SJCRH30 (cell line): Measurements from ENCODE around the gene CYP26C1. TPM values are rescaled to one million over a fixed set of nuclear protein-coding genes. Genes with fewer than 3 reads are reported as not detected.

Experiments
- DNase-seq, 2 experiments: peaks; one replicate each; pipeline ENCODE4 v3.0.0-alpha.2; 2015 to 2020
- H3K27ac ChIP-seq: fragments of 250-450 bp; sonication (Bioruptor Pico); 2 replicates; pipeline ENCODE4 v1.5.1; 2020; ENCODE audit warnings: mild to moderate bottlenecking, moderate library complexity
- H3K27me3 ChIP-seq: fragments of 250-450 bp; sonication (Bioruptor Pico); 2 replicates; pipeline ENCODE4 v1.5.1; 2020; ENCODE audit warnings: mild to moderate bottlenecking, moderate library complexity
- H3K36me3 ChIP-seq: fragments of 250-450 bp; sonication (Bioruptor Pico); 2 replicates; pipeline ENCODE4 v1.5.1; 2020; ENCODE audit warnings: mild to moderate bottlenecking, moderate library complexity
- H3K4me1 ChIP-seq: fragments of 250-450 bp; sonication (Bioruptor Pico); 2 replicates; pipeline ENCODE4 v1.5.1; 2020; ENCODE audit warnings: mild to moderate bottlenecking, moderate library complexity
- H3K4me3 ChIP-seq: fragments of 250-450 bp; sonication (Bioruptor Pico); 2 replicates; pipeline ENCODE4 v1.5.1; 2020; ENCODE audit warnings: mild to moderate bottlenecking, moderate library complexity
- H3K9me3 ChIP-seq: fragments of 250-450 bp; sonication (Bioruptor Pico); replicated peaks from 2 replicates; pipeline ENCODE4 v1.5.1; 2020; ENCODE audit warnings: mild to moderate bottlenecking, moderate library complexity
- total RNA-seq: library from RNA; depleted of rRNA; stranded (reverse); fragments of >200 nt; shearing (Covaris generic); gene quantifications from 2 replicates; pipeline ENCODE4 v1.2.3, GENCODE V29; 2014

Gene CYP26C1
- total RNA-seq, 1 experiment from 2014 or later: not detected

DNA sequence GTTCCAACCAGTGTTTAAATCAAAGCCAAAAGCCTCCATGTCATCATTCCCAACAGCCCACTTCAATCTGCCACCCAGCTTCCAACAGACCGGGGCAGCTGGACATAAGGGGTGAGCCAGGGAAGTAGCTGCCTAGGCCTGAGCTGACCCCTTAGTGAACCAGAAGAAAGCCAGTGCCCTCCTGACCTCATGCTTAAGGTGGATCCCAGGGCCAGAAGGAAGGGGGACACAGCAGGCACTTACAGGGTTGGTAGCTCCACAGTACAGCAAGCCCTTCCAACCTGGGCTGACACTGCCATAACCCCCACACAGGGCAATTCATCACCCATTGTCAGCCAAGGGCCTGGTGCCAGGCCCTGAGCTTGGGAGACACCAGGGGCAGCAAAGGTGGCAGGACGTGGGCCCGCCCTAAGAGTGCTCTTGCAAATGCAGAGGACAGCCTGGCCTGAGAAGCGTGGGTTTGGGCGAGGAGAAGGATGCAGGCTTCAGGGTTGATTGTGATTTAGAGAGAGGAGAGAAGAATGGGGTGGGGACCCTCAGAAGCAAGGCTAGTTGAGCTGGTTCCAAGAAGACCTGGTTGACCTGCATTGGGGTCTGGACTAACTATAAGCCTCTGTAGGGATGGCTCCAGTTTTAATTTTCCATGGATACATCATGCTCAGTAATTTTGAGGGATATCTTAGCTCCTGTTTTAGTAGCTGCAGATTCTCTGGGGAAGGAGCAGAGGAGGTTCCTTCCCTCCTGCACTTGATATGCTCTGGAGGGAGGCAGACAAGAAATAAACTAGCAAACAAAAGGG, 10.0 kb downstream of the CYP26C1 start:
- no peak for DNase-seq
- no peak overlapping the region for H3K27ac ChIP-seq
- no peaks in the 10 kb centered on the region for H3K36me3 ChIP-seq
- no peaks in the 10 kb centered on the region for H3K27me3 ChIP-seq
- no peaks in the 10 kb centered on the region for H3K4me1 ChIP-seq
- H3K4me3 ChIP-seq: no peak overlapping the region
- H3K9me3 ChIP-seq: no peaks in the 10 kb centered on the region

DNA sequence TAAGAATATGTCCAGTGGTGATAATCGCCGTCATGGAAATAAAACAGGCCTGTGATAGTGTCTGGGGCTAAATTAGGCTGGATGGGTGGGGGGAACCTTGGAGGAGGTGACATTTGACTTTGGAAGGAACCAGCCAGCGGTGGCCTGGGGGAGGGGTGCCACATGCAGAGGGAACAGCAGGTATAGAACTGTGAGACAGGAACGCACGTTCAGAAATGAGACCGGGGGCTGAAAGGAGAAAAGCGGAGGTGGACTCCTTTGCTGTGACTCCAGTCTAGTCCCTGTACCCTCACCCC, 10.5 kb downstream of the CYP26C1 start:
- H3K27me3 ChIP-seq: no peaks in the 10 kb centered on the region
- H3K9me3 ChIP-seq: no peaks in the 10 kb centered on the region
- no peak overlapping the region for H3K4me3 ChIP-seq
- H3K36me3 ChIP-seq: no peaks in the 10 kb centered on the region
- no peak overlapping the region for H3K27ac ChIP-seq
- DNase-seq: no peak
- no peaks in the 10 kb centered on the region for H3K4me1 ChIP-seq

GRCh38 chr10:93071674-93072224, 11.2 kb downstream of the CYP26C1 start:
- Histone ChIP-seq H3K9me3 (no peaks in the 10 kb centered on the region), H3K4me1 (no peaks in the 10 kb centered on the region), H3K36me3 (no peaks in the 10 kb centered on the region), H3K4me3 (no peak overlapping the region), H3K27ac (no peak overlapping the region), H3K27me3 (no peaks in the 10 kb centered on the region)
- DNase-seq: no peak

DNA sequence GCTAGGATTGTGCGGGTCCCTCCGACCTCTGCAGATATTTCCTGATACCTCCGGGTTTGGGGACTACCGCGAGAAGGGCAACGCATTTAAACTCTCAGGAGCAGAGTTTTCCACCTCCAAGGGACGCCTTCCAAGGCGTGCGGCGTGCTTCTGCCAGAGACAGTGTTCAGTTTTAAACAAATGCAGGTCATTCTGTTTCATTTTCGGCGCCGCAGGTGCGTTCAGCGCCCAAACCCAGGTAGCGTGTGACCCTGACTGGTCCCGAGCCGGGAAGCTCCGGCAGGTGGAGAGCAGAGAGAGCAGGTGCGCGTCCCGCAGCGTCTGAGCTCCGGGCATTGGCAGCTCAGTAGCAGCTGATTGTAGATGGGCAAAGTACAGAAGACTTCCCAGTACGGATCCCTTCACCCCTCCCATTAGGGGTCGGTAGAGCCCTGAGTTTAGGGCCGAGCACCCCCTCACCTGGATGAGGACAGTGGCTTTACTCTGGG, 11.7 kb downstream of the CYP26C1 start:
- Histone ChIP-seq H3K27ac (no peak overlapping the region), H3K36me3 (no peaks in the 10 kb centered on the region), H3K9me3 (no peaks in the 10 kb centered on the region), H3K4me1 (no peaks in the 10 kb centered on the region), H3K4me3 (no peak overlapping the region), H3K27me3 (no peaks in the 10 kb centered on the region)
- DNase-seq: no peak

GRCh38 chr10:93072713-93073538, 12.3 kb downstream of the CYP26C1 start:
- H3K27ac ChIP-seq: no peak overlapping the region
- no peaks in the 10 kb centered on the region for H3K4me1 ChIP-seq
- no peaks in the 10 kb centered on the region for H3K9me3 ChIP-seq
- no peaks in the 10 kb centered on the region for H3K36me3 ChIP-seq
- no peaks in the 10 kb centered on the region for H3K27me3 ChIP-seq
- no peak overlapping the region for H3K4me3 ChIP-seq
- no peak for DNase-seq

- Histone ChIP-seq H3K27ac (no peak within 1 kb of the TSS), H3K4me1 (no peaks in the 10 kb centered on the region), H3K4me3 (no peak within 1 kb of the TSS), H3K36me3 (no peaks in the 10 kb centered on the region), H3K27me3 (no peaks in the 10 kb centered on the region), H3K9me3 (no peaks in the 10 kb centered on the region)
- no peak for DNase-seq
These were observed 13.0 kb downstream of the CYP26C1 start, which contains the start of gene CYP26A1 for GRCh38 chr10:93073539-93074146. Gene CYP26A1 (plus strand): TSS chr10:93073893. CDS start chr10:93073935, 42 bp downstream.

GRCh38 chr10:93074147-93074596, 13.6 kb downstream of the CYP26C1 start:
- Histone ChIP-seq H3K4me3 (no peak overlapping the region), H3K9me3 (no peaks in the 10 kb centered on the region), H3K27me3 (no peaks in the 10 kb centered on the region), H3K36me3 (no peaks in the 10 kb centered on the region), H3K4me1 (no peaks in the 10 kb centered on the region), H3K27ac (no peak overlapping the region)
- DNase-seq: no peak

DNA sequence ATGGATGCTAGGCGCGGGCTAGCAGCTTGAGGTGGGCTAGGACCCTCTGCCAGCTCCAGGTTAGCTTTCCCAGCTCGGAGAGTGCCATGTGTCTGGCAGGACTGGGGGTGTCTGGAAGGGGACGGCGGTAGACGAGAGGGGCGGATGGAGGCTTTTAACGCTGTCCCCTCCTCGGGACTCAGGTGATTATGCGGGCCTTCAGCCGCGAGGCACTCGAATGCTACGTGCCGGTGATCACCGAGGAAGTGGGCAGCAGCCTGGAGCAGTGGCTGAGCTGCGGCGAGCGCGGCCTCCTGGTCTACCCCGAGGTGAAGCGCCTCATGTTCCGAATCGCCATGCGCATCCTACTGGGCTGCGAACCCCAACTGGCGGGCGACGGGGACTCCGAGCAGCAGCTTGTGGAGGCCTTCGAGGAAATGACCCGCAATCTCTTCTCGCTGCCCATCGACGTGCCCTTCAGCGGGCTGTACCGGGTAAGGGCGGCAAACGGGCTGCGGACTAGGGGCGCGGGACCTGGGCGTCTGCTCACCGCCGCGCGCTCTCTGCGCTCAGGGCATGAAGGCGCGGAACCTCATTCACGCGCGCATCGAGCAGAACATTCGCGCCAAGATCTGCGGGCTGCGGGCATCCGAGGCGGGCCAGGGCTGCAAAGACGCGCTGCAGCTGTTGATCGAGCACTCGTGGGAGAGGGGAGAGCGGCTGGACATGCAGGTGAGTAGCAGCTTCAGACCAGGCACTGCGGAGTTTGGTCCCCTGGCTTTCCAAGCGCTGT, 14.2 kb downstream of the CYP26C1 start:
- Histone ChIP-seq H3K9me3 (no peaks in the 10 kb centered on the region), H3K4me3 (no peak overlapping the region), H3K27ac (no peak overlapping the region), H3K36me3 (no peaks in the 10 kb centered on the region), H3K4me1 (no peaks in the 10 kb centered on the region), H3K27me3 (no peaks in the 10 kb centered on the region)
- no peak for DNase-seq

DNA sequence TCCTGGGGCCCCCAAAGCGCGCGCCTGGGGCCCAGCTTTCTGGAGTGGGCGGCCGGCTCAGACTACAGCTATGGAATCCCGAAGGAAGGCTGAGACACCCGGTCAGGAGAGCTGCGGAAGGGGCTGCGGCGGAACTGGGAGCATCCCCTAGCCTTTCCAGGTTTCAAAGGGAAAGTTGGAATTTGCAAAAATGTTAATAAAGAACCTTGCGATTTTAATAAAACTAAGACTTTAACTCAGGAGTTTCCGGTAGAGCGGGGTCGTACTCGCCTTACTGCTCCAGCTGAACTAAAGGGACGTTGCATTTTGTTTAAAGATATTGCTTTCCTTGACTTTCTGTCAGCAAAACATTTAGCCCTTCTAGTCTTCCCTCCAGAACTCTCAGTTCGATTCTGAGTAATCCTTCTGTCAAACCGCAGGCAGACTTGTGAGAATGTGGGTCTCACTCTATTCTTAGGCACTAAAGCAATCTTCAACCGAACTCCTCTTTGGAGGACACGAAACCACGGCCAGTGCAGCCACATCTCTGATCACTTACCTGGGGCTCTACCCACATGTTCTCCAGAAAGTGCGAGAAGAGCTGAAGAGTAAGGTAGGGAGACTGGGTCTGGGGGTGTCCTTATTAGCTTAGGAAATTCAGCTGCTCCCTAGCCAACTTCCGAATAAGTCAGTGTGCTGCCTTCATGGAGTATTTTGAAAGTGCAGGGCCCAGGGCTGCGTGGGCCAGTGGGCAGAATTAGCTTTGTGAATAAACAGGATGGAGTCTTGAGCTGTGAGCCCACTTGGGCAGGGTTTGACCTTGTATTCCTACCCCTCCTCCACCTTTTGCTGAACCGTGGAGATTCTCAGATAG, 15.0 kb downstream of the CYP26C1 start:
- no peak for DNase-seq
- Histone ChIP-seq H3K4me3 (no peak overlapping the region), H3K4me1 (no peaks in the 10 kb centered on the region)

GRCh38 chr10:93076871-93077270, 16.3 kb downstream of the CYP26C1 start:
- no peak overlapping the region for H3K4me3 ChIP-seq
- H3K27ac ChIP-seq: no peak overlapping the region
- no peaks in the 10 kb centered on the region for H3K9me3 ChIP-seq
- H3K27me3 ChIP-seq: no peaks in the 10 kb centered on the region
- no peaks in the 10 kb centered on the region for H3K36me3 ChIP-seq
- DNase-seq: no peak
- no peaks in the 10 kb centered on the region; the same call in 1 of the 2 replicates for H3K4me1 ChIP-seq

More for the DNA sequence above, 15.0 kb downstream of the CYP26C1 start:
- no peaks in the 10 kb centered on the region for H3K36me3 ChIP-seq
- no peak overlapping the region for H3K27ac ChIP-seq
- no peaks in the 10 kb centered on the region for H3K27me3 ChIP-seq
- H3K9me3 ChIP-seq: no peaks in the 10 kb centered on the region

GRCh38 chr10:93077860-93078337, 17.3 kb downstream of the CYP26C1 start:
- Histone ChIP-seq H3K4me3 (no peak overlapping the region), H3K27ac (no peak overlapping the region), H3K4me1 (no peaks in the 10 kb centered on the region; the same call in 1 of the 2 replicates), H3K36me3 (no peaks in the 10 kb centered on the region), H3K9me3 (no peaks in the 10 kb centered on the region), H3K27me3 (no peaks in the 10 kb centered on the region)
- DNase-seq: no peak

DNA sequence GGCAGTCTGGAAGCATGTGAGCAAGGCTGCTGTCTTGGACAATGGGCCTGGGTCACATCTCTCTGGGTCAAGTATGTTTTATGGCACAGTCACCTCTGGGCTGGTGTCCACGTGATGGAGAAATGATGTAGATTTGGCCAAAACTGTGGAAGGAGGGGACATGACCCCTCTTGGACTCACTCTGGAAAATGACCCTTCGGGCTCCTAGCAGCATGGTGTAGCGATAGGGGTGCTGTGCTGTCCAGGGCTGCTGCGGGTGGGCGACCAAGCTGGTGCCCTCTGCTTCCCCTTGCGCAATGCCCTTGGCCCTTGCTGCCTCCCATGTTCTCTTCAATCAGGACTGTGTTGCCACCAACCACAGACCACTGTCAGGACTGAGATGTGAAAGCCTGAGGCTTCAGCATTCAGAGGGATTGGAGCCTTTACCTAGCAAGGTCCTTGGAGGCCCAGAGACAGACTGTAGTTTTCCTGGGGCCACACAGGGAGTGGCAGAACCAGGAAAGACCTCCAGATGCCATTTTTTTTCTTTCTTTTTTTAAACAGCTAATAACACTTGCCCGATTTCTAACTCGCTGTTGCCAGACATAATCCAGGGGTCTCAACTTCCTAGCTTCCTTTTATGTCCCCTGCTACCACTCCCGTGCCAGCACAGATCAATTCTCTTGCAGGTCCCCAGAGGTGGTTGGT, 19.2 kb downstream of the CYP26C1 start:
- Histone ChIP-seq H3K4me1 (no peaks in the 10 kb centered on the region; the same call in 1 of the 2 replicates), H3K27ac (no peak overlapping the region), H3K9me3 (no peaks in the 10 kb centered on the region), H3K27me3 (no peaks in the 10 kb centered on the region), H3K4me3 (no peak overlapping the region), H3K36me3 (no peaks in the 10 kb centered on the region)
- DNase-seq: no peak
